ENCODE measurements around the gene AOC2.

- TF ChIP-seq CTCF (IDR thresholded peaks at IDR 0.05) (no peak), POLR2A (IDR thresholded peaks at IDR 0.05) (no peak), POLR2AphosphoS5 (IDR thresholded peaks at IDR 0.05; ENCODE audit: insufficient read depth in 1 of 2, low read depth in 1 of 2) (no peak)
These were observed 24.0 kb downstream of the AOC2 start for GRCh38 chr17:42868338-42868737.

Measured in vagina (tissue), 2 donors.